ENCODE measurements around the gene MCC. TPM values are rescaled to one million over a fixed set of nuclear protein-coding genes. Genes with fewer than 3 reads are reported as not detected.

The MCC gene
- total RNA-seq, 2 donors from 2014 or later: 164 to 187 TPM

DNA sequence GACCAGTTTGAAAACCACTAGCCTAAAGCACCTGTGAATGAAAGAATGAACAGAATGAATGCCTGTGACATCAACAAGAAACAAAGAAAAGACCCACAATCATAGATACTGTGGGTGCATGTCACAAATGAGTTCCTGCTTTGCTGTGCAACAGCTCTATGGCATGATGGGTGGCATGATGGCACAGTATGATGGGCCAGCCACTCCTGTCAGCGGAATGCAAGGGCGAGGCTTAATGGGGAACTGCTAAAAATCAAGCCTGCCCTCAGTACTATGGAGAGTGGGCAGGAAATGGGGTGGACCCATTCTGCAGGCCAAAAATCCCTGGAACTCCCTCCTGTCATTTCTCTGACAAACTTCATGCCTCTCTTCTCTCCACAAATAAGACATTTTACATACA lies 422.6 kb downstream of the MCC start:
- Mint-ChIP-seq H3K4me1 (peaks cover 2% of the 10 kb centered on the region), H3K9me3 (no peaks in the 10 kb centered on the region), H3K4me3 (no peak overlapping the region), H3K27me3 (ENCODE audit: insufficient read depth) (no peaks in the 10 kb centered on the region), H3K36me3 (ENCODE audit: low read depth) (peaks cover 94% of the 10 kb centered on the region), H3K27ac (no peak overlapping the region)
- DNase-seq: no peak
- Histone ChIP-seq H3K4me1 (ENCODE audit: control insufficient read depth, insufficient read depth, low read length) (no peaks in the 10 kb centered on the region), H3K36me3 (ENCODE audit: control insufficient read depth, insufficient read depth, low read length) (peaks cover 100% of the 10 kb centered on the region), H3K27ac (ENCODE audit: low read depth, low read length) (no peak overlapping the region), H3K9me3 (ENCODE audit: control insufficient read depth, low read length) (no peaks in the 10 kb centered on the region), H3K4me3 (ENCODE audit: low read length) (no peak overlapping the region), H3K9ac (ENCODE audit: extremely low read depth, low read length, poor library complexity, severe bottlenecking) (no peak overlapping the region), H3K27me3 (ENCODE audit: control insufficient read depth, insufficient read depth, low read length, poor library complexity, severe bottlenecking) (no peaks in the 10 kb centered on the region)
- 80 to 100% methylated on average over 1 to 2 of the region's 2 CpGs for WGBS, 2 experiments (ENCODE audit: insufficient coverage in 1 of 2, insufficient read length in 1 of 2)
- TF ChIP-seq CTCF (conservative IDR thresholded peaks at IDR 0.05): no peak

GRCh38 chr5:113064806-113065205 lies 423.4 kb downstream of the MCC start:
- Mint-ChIP-seq H3K4me1 (peaks cover 2% of the 10 kb centered on the region), H3K27ac (peak overlapping the region; percentile 39), H3K9me3 (no peaks in the 10 kb centered on the region), H3K27me3 (ENCODE audit: insufficient read depth) (no peaks in the 10 kb centered on the region), H3K4me3 (no peak overlapping the region), H3K36me3 (ENCODE audit: low read depth) (peaks cover 94% of the 10 kb centered on the region)
- H3K9ac ChIP-seq (ENCODE audit: extremely low read depth, low read length, poor library complexity, severe bottlenecking): no peak overlapping the region
- no peaks in the 10 kb centered on the region for H3K9me3 ChIP-seq (ENCODE audit: control insufficient read depth, low read length)
- no peak for TF ChIP-seq CTCF (conservative IDR thresholded peaks at IDR 0.05)
- H3K27me3 ChIP-seq (ENCODE audit: control insufficient read depth, insufficient read depth, low read length, poor library complexity, severe bottlenecking): no peaks in the 10 kb centered on the region
- H3K36me3 ChIP-seq (ENCODE audit: control insufficient read depth, insufficient read depth, low read length): peaks cover 99% of the 10 kb centered on the region
- H3K4me3 ChIP-seq (ENCODE audit: low read length): no peak overlapping the region
- H3K4me1 ChIP-seq (ENCODE audit: control insufficient read depth, insufficient read depth, low read length): no peaks in the 10 kb centered on the region
- no peak for DNase-seq
- WGBS, 2 experiments (ENCODE audit: insufficient coverage in 1 of 2, insufficient read length in 1 of 2): 100% methylated on average over 1 of the region's 1 CpG
- H3K27ac ChIP-seq (ENCODE audit: low read depth, low read length): no peak overlapping the region

DNA sequence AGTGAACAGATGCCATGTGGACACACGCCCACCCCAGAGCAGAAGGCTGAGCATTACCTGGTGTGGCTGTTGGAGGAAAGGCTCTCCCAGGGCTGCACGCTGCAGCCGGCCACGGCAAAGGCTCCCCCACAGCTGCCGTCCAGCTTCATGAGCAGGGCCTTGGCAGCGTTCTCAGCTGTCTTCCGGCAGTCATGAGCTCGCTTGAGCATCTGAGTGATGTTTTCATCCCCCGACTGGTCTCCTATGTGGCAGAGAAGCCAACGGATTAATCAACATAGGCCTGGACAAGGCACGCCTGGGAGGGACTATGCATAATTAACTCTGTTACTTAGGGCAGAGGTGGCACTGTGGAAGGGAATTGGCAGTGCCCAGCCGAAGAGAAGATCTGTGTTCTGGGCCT lies 424.3 kb downstream of the MCC start:
- H3K4me3 Mint-ChIP-seq: no peak overlapping the region
- H3K27ac Mint-ChIP-seq: no peak overlapping the region
- TF ChIP-seq CTCF (conservative IDR thresholded peaks at IDR 0.05): no peak
- DNase-seq: no peak
- H3K4me1 Mint-ChIP-seq: no peaks in the 10 kb centered on the region
- no peaks in the 10 kb centered on the region for H3K4me1 ChIP-seq (ENCODE audit: control insufficient read depth, insufficient read depth, low read length)
- WGBS, 2 experiments (ENCODE audit: insufficient coverage in 1 of 2, insufficient read length in 1 of 2): 86 to 87% methylated on average over 8 to 12 of the region's 12 CpGs
- peaks cover 94% of the 10 kb centered on the region for H3K36me3 Mint-ChIP-seq (ENCODE audit: low read depth)
- peaks cover 98% of the 10 kb centered on the region for H3K36me3 ChIP-seq (ENCODE audit: control insufficient read depth, insufficient read depth, low read length)
- no peak overlapping the region for H3K4me3 ChIP-seq (ENCODE audit: low read length)
- H3K27ac ChIP-seq (ENCODE audit: low read depth, low read length): no peak overlapping the region
- H3K9me3 Mint-ChIP-seq: no peaks in the 10 kb centered on the region
- H3K27me3 Mint-ChIP-seq (ENCODE audit: insufficient read depth): no peaks in the 10 kb centered on the region
- H3K9ac ChIP-seq (ENCODE audit: extremely low read depth, low read length, poor library complexity, severe bottlenecking): no peak overlapping the region
- H3K27me3 ChIP-seq (ENCODE audit: control insufficient read depth, insufficient read depth, low read length, poor library complexity, severe bottlenecking): no peaks in the 10 kb centered on the region
- no peaks in the 10 kb centered on the region for H3K9me3 ChIP-seq (ENCODE audit: control insufficient read depth, low read length)
